KMS-11 (cell line): Measurements from ENCODE around the gene FOXP1.

ENCODE experiments used
- H2AFZ ChIP-seq: fragments of 200-600 bp; sonication (generic); 2 replicates; pipeline ENCODE4 v1.6.1; 2016; ENCODE audit warnings: antibody characterized with exemption, mixed run types, low read depth
- H3K27ac ChIP-seq: fragments of 200-600 bp; sonication (generic); 2 replicates; pipeline ENCODE4 v1.6.1; 2016; ENCODE audit warnings: mild to moderate bottlenecking, mixed run types
- H3K27me3 ChIP-seq: fragments of 200-600 bp; sonication (generic); 2 replicates; pipeline ENCODE4 v1.6.1; 2017; ENCODE audit warnings: mild to moderate bottlenecking, low read depth, mixed run types, moderate library complexity; ENCODE audit not compliant: insufficient read depth
- H3K36me3 ChIP-seq: fragments of 200-600 bp; sonication (generic); 2 replicates; pipeline ENCODE4 v1.6.1; 2017; ENCODE audit warnings: mild to moderate bottlenecking, mixed run types; ENCODE audit not compliant: insufficient read depth
- H3K4me1 ChIP-seq: fragments of 200-600 bp; sonication (generic); 2 replicates; pipeline ENCODE4 v1.6.1; 2016; ENCODE audit warnings: mild to moderate bottlenecking, low read depth, mixed run types; ENCODE audit not compliant: poor library complexity, severe bottlenecking
- H3K4me2 ChIP-seq: fragments of 200-600 bp; sonication (generic); 2 replicates; pipeline ENCODE4 v1.7.0; 2016; ENCODE audit warnings: mild to moderate bottlenecking, mixed run types
- H3K4me3 ChIP-seq: fragments of 200-600 bp; sonication (generic); IDR thresholded peaks from 2 replicates; pipeline ENCODE4 v1.6.1; 2017; ENCODE audit warnings: low read depth, low read length, mixed read lengths; ENCODE audit not compliant: insufficient read depth
- H3K79me2 ChIP-seq: fragments of 200-600 bp; sonication (generic); 2 replicates; pipeline ENCODE4 v1.6.1; 2016; ENCODE audit warnings: low read depth, mixed run types; ENCODE audit not compliant: insufficient read depth
- H3K9ac ChIP-seq: fragments of 200-600 bp; sonication (generic); 2 replicates; pipeline ENCODE4 v1.6.1; 2016; ENCODE audit warnings: mild to moderate bottlenecking, mixed run types
- H4K20me1 ChIP-seq: fragments of 200-600 bp; sonication (generic); 2 replicates; pipeline ENCODE4 v1.6.1; 2016; ENCODE audit warnings: mild to moderate bottlenecking, mixed run types; ENCODE audit not compliant: insufficient read depth
- TF ChIP-seq, protein P1 (sequence below): fragments of 200-600 bp; sonication (generic); conservative IDR thresholded peaks from 2 replicates; pipeline ENCODE4 v1.6.1; 2017; ENCODE audit warnings: low read depth, mild to moderate bottlenecking, antibody characterized with exemption, low read length, moderate library complexity, mixed read lengths

Gene FOXP1

DNA sequence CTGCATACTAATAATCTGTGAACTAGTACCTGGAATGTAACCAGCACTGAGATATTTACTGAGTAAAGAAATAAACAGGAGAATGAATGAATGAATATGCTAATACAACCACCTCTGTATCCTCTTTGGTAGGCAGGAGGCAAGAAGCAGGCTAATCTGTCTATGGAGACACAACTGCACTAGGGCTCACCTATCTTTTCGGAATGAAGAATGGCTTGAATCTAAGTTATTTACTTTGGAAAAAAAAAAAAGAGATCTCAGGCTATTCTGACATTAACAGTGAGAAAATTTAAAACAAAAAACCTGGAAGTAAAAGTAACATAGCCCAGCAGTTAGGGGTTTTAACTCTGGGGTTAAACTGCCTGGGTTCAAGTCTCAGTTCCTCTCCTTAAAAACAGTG is 174.2 kb downstream of the FOXP1 start:
- Histone ChIP-seq H3K4me3 (no peak overlapping the region), H3K4me2 (no peak overlapping the region), H4K20me1 (no peaks in the 10 kb centered on the region), H3K4me1 (no peaks in the 10 kb centered on the region), H3K79me2 (no peaks in the 10 kb centered on the region), H3K9ac (no peak overlapping the region), H2AFZ (no peak overlapping the region), H3K27ac (no peak overlapping the region), H3K27me3 (no peaks in the 10 kb centered on the region), H3K36me3 (no peaks in the 10 kb centered on the region)
- TF ChIP-seq, protein P1, sequence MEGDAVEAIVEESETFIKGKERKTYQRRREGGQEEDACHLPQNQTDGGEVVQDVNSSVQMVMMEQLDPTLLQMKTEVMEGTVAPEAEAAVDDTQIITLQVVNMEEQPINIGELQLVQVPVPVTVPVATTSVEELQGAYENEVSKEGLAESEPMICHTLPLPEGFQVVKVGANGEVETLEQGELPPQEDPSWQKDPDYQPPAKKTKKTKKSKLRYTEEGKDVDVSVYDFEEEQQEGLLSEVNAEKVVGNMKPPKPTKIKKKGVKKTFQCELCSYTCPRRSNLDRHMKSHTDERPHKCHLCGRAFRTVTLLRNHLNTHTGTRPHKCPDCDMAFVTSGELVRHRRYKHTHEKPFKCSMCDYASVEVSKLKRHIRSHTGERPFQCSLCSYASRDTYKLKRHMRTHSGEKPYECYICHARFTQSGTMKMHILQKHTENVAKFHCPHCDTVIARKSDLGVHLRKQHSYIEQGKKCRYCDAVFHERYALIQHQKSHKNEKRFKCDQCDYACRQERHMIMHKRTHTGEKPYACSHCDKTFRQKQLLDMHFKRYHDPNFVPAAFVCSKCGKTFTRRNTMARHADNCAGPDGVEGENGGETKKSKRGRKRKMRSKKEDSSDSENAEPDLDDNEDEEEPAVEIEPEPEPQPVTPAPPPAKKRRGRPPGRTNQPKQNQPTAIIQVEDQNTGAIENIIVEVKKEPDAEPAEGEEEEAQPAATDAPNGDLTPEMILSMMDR, result no peak

DNA sequence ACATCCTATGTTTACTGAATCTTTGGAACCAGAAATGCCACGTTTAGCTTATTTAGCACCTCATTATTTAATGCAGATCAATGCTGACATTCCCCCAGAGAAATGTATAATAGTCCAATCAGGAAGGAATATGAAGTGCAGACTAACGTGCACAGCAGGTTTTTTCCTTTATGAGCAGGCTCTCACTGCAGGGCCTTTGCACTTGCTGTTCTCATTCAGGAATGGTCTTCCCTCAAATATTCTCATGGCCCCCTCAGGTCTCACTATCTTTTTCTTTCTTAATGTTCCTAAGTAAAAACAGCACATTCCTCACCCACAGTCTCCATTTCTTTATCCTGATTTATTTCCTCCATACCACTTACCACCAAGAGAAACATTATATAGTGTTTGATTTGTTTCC is 174.6 kb downstream of the FOXP1 start:
- H3K27ac ChIP-seq, result no peak overlapping the region
- no peaks in the 10 kb centered on the region for H3K27me3 ChIP-seq
- H3K4me3 ChIP-seq, result no peak overlapping the region
- no peaks in the 10 kb centered on the region for H3K4me1 ChIP-seq
- no peaks in the 10 kb centered on the region for H3K36me3 ChIP-seq
- H3K79me2 ChIP-seq, result no peaks in the 10 kb centered on the region
- TF ChIP-seq, protein P1, result no peak
- no peak overlapping the region for H2AFZ ChIP-seq
- no peaks in the 10 kb centered on the region for H4K20me1 ChIP-seq
- no peak overlapping the region for H3K4me2 ChIP-seq
- H3K9ac ChIP-seq, result no peak overlapping the region

DNA sequence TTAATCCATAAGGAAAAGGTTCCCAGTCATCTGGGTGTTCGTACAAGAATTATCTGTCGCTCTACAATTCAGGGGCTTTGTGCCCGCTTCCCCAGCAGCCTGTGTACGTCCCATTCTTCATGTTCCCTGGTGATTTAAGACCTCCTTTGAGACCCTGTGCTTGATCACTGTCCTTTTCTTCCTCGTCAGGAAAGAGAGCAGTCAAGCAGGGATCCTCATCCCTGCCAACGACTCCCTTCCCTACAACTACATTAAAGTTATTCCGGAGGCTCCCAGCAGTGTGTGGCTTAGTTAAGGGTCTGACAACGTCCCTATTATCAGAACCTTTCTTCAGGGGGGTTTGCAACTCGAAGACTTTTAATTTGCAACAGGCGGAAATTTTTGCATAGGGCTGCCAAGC is 175.7 kb downstream of the FOXP1 start:
- TF ChIP-seq, protein P1, result no peak

DNA sequence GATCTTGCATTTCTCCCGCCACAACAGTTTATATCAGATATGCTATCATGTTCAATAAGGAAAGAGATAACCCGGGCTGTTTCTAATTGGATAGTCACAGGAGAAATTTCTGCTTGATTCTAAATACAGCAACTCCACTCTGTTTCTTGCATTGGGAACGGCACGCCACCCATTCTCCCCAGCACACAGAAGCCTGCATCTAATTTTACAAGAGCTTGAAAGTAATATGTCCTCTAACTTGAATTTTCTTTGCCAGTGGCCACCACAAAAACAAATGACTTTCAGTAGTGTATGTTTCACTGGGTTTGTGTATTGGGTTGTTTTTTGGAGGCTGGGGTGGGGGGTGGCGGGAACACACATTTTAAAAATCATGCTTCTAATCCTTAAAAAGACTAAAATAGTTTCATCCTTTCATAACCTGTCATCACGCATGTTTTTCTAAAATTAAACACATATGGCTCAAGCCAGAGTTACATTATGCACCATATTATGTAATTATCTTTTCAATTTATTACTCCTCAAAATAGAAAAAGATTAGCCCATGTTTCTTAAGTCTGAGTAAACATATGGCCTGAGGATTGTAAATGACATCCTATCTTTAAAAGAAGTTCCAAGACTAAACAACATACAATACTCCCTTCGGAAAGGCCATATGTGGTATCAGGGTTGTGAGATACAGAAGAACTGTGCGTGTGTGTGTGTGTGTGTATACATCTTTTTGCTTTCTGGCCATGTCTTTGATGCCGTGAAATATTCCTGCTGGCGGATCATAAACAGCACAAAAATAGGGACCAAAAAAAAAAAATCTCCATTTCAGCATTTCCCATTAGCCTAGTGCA is 176.3 kb downstream of the FOXP1 start:
- Histone ChIP-seq H3K79me2 (no peaks in the 10 kb centered on the region), H3K36me3 (no peaks in the 10 kb centered on the region), H3K4me1 (no peaks in the 10 kb centered on the region), H3K27ac (no peak overlapping the region), H4K20me1 (no peaks in the 10 kb centered on the region), H2AFZ (no peak overlapping the region), H3K9ac (no peak overlapping the region), H3K4me3 (no peak overlapping the region), H3K27me3 (no peaks in the 10 kb centered on the region), H3K4me2 (no peak overlapping the region)
- TF ChIP-seq, protein P1, result no peak

More for the DNA sequence above, 175.7 kb downstream of the FOXP1 start:
- no peaks in the 10 kb centered on the region for H3K36me3 ChIP-seq
- H3K4me2 ChIP-seq, result no peak overlapping the region
- H2AFZ ChIP-seq, result no peak overlapping the region
- no peaks in the 10 kb centered on the region for H3K79me2 ChIP-seq
- H3K27ac ChIP-seq, result no peak overlapping the region
- H3K4me3 ChIP-seq, result no peak overlapping the region
- no peaks in the 10 kb centered on the region for H3K4me1 ChIP-seq
- H3K27me3 ChIP-seq, result no peaks in the 10 kb centered on the region
- H3K9ac ChIP-seq, result no peak overlapping the region
- no peaks in the 10 kb centered on the region for H4K20me1 ChIP-seq
